ENCODE results near the gene MED13L. TPM values are rescaled to one million over a fixed set of nuclear protein-coding genes. Genes with fewer than 3 reads are reported as not detected.

The MED13L gene
- total and polyA plus RNA-seq, 2 of the 8 experiments (the other 6 are each of a cell fraction or from before 2014, with no cell fraction given) = 15.9 to 51.7 TPM

- Histone ChIP-seq H4K5ac (ENCODE audit: insufficient read length, low read depth, low read length) (no peak overlapping the region), H2BK5ac (ENCODE audit: low read depth, low read length) (no peak overlapping the region), H3K79me2 (ENCODE audit: control insufficient read depth in 1 of 2, insufficient read depth in 2 of 2, low read length in 2 of 2) (peaks cover 0 to 17% of the 10 kb centered on the region in 2 experiments; a peak in 2 of 4 replicates), H3K79me1 (ENCODE audit: low read depth, low read length) (no peaks in the 10 kb centered on the region), H2BK15ac (ENCODE audit: low read length) (no peak overlapping the region), H3K23ac (ENCODE audit: insufficient read length) (no peak overlapping the region), H3K27ac (ENCODE audit: low read depth, low read length) (no peak overlapping the region), H4K8ac (ENCODE audit: extremely low read depth, insufficient read depth, low read length) (no peak overlapping the region), H3K56ac (replicated peaks; ENCODE audit: insufficient read length, low read depth, low read length) (no peak overlapping the region), H2BK20ac (ENCODE audit: low read length) (no peak overlapping the region), H4K91ac (replicated peaks; ENCODE audit: insufficient read length, low read length) (no peak overlapping the region), H4K20me1 (replicated peaks in 1 of 2; ENCODE audit: control insufficient read depth in 1 of 2, insufficient read depth in 2 of 2, low read length in 2 of 2) (peaks cover 0 to 2% of the 10 kb centered on the region in 2 experiments), H3K36me3 (ENCODE audit: control insufficient read depth in 2 of 4, insufficient read depth in 4 of 4, low read length in 3 of 4) (no peaks in the 10 kb centered on the region), H3K4me3 (ENCODE audit: extremely low read depth in 1 of 4, insufficient read depth in 2 of 4, low read depth in 3 of 4, low read length in 4 of 4) (no peak overlapping the region), H3K23me2 (ENCODE audit: low read depth, low read length) (no peaks in the 10 kb centered on the region), H3K4me1 (replicated peaks in 1 of 4; ENCODE audit: control insufficient read depth in 3 of 4, insufficient read depth in 4 of 4, low read length in 3 of 4) (peaks cover 0 to 4% (median 3%) of the 10 kb centered on the region in 4 experiments; a peak in 2 of 7 replicates), H3K4ac (replicated peaks; ENCODE audit: insufficient read length, low read depth, low read length) (no peak overlapping the region), H2BK120ac (replicated peaks; ENCODE audit: low read depth, low read length) (no peak overlapping the region), H2AFZ (ENCODE audit: low read length) (no peak overlapping the region), H3K14ac (ENCODE audit: insufficient read length) (no peak overlapping the region), H3K4me2 (ENCODE audit: insufficient read depth in 1 of 2, low read depth in 2 of 2, low read length in 2 of 2) (no peak overlapping the region), H3K27me3 (replicated peaks in 1 of 4; ENCODE audit: control insufficient read depth in 3 of 4, extremely low read depth in 1 of 4, insufficient read depth in 3 of 4, low read length in 3 of 4) (no peaks in the 10 kb centered on the region), H3K9ac (replicated peaks in 1 of 4; ENCODE audit: extremely low read depth in 1 of 4, low read depth in 3 of 4, low read length in 3 of 4) (no peak overlapping the region), H3K9me3 (ENCODE audit: insufficient read depth in 2 of 2, low read depth in 1 of 2, low read length in 1 of 2) (no peaks in the 10 kb centered on the region), H2BK12ac (ENCODE audit: low read depth, low read length) (no peak overlapping the region), H2AK5ac (ENCODE audit: low read depth, low read length) (no peak overlapping the region), H3K18ac (ENCODE audit: extremely low read depth, low read length) (no peak overlapping the region)
- CTCF ChIA-PET (ENCODE audit: partially characterized antibody) = no interaction called here
- no peak for DNase-seq (ENCODE audit: low read depth in 1 of 2, low spot score in 2 of 2)
- POLR2A ChIA-PET (ENCODE audit: partially characterized antibody) = no interaction called here
- FAIRE-seq = no peak
- 88% methylated on average over 4 of the region's 4 CpGs; no CpG with 5 or more reads in 1 of the 2 experiments for WGBS, 2 experiments (ENCODE audit: extremely low coverage in 1 of 2, insufficient coverage in 1 of 2, insufficient read length in 1 of 2, insufficient replicate concordance in 2 of 2, low coverage in 1 of 2, low lambda C conversion rate in 2 of 2, missing lambda C conversion rate in 1 of 2)
- TF ChIP-seq KDM5A (IDR thresholded peaks at IDR 0.05; ENCODE audit: low read length) (no peak), RXRA (IDR thresholded peaks at IDR 0.05; ENCODE audit: insufficient read depth, low read depth, low read length) (no peak), CBX8 (IDR thresholded peaks at IDR 0.05; ENCODE audit: borderline replicate concordance, low read depth, low read length) (no peak), CTCF (IDR thresholded peaks at IDR 0.05; ENCODE audit: control extremely low read depth in 1 of 3, insufficient read depth in 1 of 3, low read depth in 1 of 3, low read length in 3 of 3) (no peak), SIN3A (conservative IDR thresholded peaks at IDR 0.05 in 1 of 2, IDR thresholded peaks at IDR 0.05 in 1 of 2; ENCODE audit: low read depth in 1 of 2, low read length in 2 of 2) (no peak), CBX5 (IDR thresholded peaks at IDR 0.05; ENCODE audit: low read depth, low read length) (no peak), TBP (IDR thresholded peaks at IDR 0.05; ENCODE audit: low read depth, low read length) (no peak), CEBPB (IDR thresholded peaks at IDR 0.05; ENCODE audit: low read depth, low read length) (no peak), E2F6 (IDR thresholded peaks at IDR 0.05) (no peak), HDAC2 (IDR thresholded peaks at IDR 0.05; ENCODE audit: borderline replicate concordance in 1 of 2, low read depth in 2 of 2, low read length in 2 of 2) (no peak), TCF12 (IDR thresholded peaks at IDR 0.05; ENCODE audit: low read depth, low read length) (no peak)
Measured at GRCh38 chr12:116059904-116060303, 217.6 kb downstream of the MED13L start.
